WERI-Rb-1 (cell line): ENCODE measurements around the gene CYP46A1.

ENCODE experiments used
- DNase-seq: peaks from one replicate; pipeline ENCODE4 v3.0.0-alpha.2; 2020
- H3K27ac ChIP-seq: fragments of 250-450 bp; sonication (Bioruptor Pico); 2 replicates; pipeline ENCODE4 v1.5.1; 2020; ENCODE audit warnings: mild to moderate bottlenecking, moderate library complexity
- H3K27me3 ChIP-seq: fragments of 250-450 bp; sonication (Bioruptor Pico); 2 replicates; pipeline ENCODE4 v1.5.1; 2021; ENCODE audit warnings: mild to moderate bottlenecking, low read depth, moderate library complexity; ENCODE audit not compliant: insufficient read depth, severe bottlenecking
- H3K36me3 ChIP-seq: fragments of 250-450 bp; sonication (Bioruptor Pico); 2 replicates; pipeline ENCODE4 v1.5.1; 2020; ENCODE audit warnings: mild to moderate bottlenecking, moderate library complexity
- H3K4me3 ChIP-seq: 2 replicates; pipeline ENCODE4 v1.5.1; 2011; ENCODE audit warnings: low read depth, mild to moderate bottlenecking, control low read depth, low read length
- H3K9me3 ChIP-seq: fragments of 250-450 bp; sonication (Bioruptor Pico); 2 replicates; pipeline ENCODE4 v1.5.1; 2021; ENCODE audit warnings: mild to moderate bottlenecking, moderate library complexity; ENCODE audit not compliant: severe bottlenecking
- TF ChIP-seq, protein P1 (sequence below): IDR thresholded peaks from 2 replicates; pipeline ENCODE4 v1.5.1; 2011; ENCODE audit warnings: low read depth, mild to moderate bottlenecking, control low read depth, inconsistent platforms, low read length

CYP46A1 gene

DNA sequence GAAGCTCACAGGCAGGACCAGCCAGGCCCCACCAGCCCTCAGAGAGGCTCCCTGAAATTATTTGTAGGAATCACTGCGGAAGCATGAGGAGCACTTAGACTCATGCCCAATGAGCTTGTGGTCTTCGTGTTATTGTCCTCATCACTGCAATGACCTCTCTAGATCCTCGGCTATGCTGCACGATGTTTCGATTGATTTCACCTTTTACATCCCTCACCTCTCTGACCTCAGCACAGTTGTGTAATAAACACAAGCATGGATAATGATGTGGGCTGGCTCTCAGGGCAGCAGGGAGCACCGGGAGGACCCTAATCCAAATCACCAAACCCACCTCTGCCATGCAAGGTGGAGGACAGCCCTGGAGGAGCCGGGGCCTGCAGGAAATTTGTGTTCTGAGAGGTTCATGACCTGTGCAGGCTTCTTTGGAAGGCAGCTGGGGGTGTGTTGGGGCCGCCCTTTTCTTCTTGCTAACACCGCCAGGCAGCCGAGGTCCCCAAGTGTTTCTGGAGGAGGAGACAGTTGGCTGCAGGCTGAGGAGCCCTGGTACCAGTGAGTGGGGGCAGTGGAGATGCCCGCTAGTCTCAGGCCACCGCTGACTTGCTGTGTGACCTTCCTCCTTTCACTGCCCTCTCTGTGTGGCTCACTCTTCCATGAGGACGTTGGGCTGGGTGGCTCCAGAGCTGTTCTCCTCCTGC is 79.6 kb downstream of the CYP46A1 start:
- Histone ChIP-seq H3K36me3 (no peaks in the 10 kb centered on the region), H3K27ac (no peak overlapping the region), H3K27me3 (no peaks in the 10 kb centered on the region), H3K9me3 (no peaks in the 10 kb centered on the region), H3K4me3 (no peak overlapping the region)
- no peak for DNase-seq
- TF ChIP-seq, protein P1, sequence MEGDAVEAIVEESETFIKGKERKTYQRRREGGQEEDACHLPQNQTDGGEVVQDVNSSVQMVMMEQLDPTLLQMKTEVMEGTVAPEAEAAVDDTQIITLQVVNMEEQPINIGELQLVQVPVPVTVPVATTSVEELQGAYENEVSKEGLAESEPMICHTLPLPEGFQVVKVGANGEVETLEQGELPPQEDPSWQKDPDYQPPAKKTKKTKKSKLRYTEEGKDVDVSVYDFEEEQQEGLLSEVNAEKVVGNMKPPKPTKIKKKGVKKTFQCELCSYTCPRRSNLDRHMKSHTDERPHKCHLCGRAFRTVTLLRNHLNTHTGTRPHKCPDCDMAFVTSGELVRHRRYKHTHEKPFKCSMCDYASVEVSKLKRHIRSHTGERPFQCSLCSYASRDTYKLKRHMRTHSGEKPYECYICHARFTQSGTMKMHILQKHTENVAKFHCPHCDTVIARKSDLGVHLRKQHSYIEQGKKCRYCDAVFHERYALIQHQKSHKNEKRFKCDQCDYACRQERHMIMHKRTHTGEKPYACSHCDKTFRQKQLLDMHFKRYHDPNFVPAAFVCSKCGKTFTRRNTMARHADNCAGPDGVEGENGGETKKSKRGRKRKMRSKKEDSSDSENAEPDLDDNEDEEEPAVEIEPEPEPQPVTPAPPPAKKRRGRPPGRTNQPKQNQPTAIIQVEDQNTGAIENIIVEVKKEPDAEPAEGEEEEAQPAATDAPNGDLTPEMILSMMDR: no peak

DNA sequence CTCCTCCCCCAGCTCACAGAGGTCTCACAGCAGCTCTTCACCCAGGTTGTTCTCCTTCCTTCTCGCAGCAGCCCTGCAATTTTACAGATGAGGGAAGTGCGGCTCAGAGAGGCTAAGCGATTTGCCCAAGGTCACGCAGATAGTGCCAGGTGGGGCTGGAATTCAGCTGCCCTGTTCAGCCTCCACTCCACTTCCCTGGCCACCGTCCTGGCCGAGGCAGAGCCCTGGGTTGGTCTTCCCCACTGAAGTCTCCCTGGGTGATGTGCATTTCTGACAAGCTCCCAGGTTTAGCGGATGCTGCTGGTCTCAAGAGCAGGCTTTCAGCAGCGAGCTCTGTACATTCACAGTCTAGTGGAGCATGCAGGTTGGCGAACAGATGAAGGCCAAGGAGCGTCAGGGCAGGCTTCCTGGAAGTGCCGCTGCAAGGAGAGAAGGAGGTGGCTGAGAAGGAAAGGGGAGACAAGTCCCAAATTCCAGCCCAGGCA is 80.2 kb downstream of the CYP46A1 start:
- Histone ChIP-seq H3K36me3 (no peaks in the 10 kb centered on the region), H3K27me3 (no peaks in the 10 kb centered on the region), H3K9me3 (no peaks in the 10 kb centered on the region), H3K4me3 (no peak overlapping the region), H3K27ac (no peak overlapping the region)
- TF ChIP-seq, protein P1: no peak
- no peak for DNase-seq

DNA sequence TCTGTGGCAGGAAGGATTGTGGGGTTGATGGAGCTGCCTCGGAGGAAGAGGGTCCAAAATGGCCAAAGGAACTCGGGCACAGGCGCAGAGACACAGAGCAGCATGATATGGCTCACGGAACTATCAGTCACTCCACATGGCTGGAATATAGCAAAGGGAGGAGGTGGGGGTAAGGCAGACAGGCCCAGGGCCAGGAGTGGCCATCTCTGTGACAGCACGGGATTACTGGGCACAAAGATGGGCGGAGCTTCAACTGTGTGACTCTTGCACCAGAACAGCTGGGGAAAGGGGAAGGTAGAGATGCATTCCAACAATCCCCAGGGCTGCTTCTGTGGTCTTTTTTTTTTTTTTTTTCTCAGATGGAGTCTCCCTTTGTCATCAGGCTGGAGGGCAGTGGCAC is 84.3 kb downstream of the CYP46A1 start:
- Histone ChIP-seq H3K9me3 (no peaks in the 10 kb centered on the region), H3K27me3 (no peaks in the 10 kb centered on the region), H3K4me3 (no peak overlapping the region), H3K27ac (no peak overlapping the region), H3K36me3 (no peaks in the 10 kb centered on the region)
- TF ChIP-seq, protein P1: no peak
- peak; percentile 42 for DNase-seq

DNA sequence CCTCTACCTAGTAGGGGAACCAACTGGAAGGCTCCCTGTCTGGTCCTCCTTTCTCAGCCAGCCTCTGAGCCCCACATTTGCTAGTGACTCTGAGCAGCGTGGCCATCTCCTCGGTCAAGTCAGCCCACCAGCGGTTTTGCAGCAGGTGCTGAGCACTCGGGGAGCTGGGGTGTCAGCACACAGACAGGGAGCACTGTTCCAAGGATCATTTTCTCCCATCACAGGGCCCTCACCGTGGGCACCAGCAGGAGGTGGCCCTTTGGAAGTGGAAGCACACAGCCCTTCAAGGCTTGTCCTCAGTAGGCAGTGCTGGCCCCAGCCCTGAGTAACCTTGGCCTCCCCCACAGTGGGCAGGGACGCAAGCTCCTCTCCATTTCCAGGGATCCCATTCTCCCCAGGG is 85.0 kb downstream of the CYP46A1 start:
- TF ChIP-seq, protein P1: no peak
- no peak overlapping the region for H3K4me3 ChIP-seq
- H3K9me3 ChIP-seq: no peaks in the 10 kb centered on the region
- H3K36me3 ChIP-seq: no peaks in the 10 kb centered on the region
- no peak overlapping the region for H3K27ac ChIP-seq
- H3K27me3 ChIP-seq: no peaks in the 10 kb centered on the region
- DNase-seq: no peak

DNA sequence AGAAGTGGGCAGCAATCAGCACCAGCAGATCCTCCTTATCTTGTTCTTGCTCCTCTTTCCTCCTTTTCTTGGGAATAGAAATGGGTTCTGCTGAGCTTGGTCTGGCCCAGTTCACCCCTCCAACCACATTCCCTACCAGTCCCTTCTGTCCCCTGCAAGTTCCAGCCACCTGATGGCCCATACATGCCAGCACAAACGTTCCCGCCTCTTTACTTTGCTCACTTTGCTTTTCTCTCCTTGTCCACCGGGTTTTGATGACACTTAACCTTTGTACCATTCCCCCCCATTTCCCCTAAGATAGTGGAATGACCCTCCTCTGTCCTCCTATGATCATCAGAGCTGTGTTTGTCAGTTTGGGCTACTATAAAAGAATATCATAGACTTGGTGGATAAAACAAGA is 85.7 kb downstream of the CYP46A1 start:
- no peak overlapping the region for H3K27ac ChIP-seq
- DNase-seq: no peak
- H3K36me3 ChIP-seq: no peaks in the 10 kb centered on the region
- TF ChIP-seq, protein P1: no peak
- H3K27me3 ChIP-seq: no peaks in the 10 kb centered on the region
- H3K4me3 ChIP-seq: no peak overlapping the region
- H3K9me3 ChIP-seq: no peaks in the 10 kb centered on the region
